Brain microvascular endothelial cell (primary cell): ENCODE data around the gene LDB2.

ENCODE experiments used
- DNase-seq: peaks from one replicate; pipeline ENCODE4 v3.0.0-alpha.2; 2020
- H3K27ac ChIP-seq: fragments of 250-450 bp; sonication (Bioruptor Pico); 2 replicates; pipeline ENCODE4 v1.5.1; 2020; ENCODE audit warnings: mild to moderate bottlenecking, moderate library complexity
- H3K27me3 ChIP-seq: fragments of 250-450 bp; sonication (Bioruptor Pico); replicated peaks from 2 replicates; pipeline ENCODE4 v1.5.1; 2020; ENCODE audit warnings: mild to moderate bottlenecking
- H3K36me3 ChIP-seq: fragments of 250-450 bp; sonication (Bioruptor Pico); replicated peaks from 2 replicates; pipeline ENCODE4 v1.5.1; 2020; ENCODE audit warnings: mild to moderate bottlenecking
- H3K4me3 ChIP-seq: 2 replicates; pipeline ENCODE4 v1.5.1; 2011; ENCODE audit warnings: low read depth, mild to moderate bottlenecking, control low read depth, low read length, moderate library complexity
- in situ Hi-C: cut with HindIII; loops from 2 replicates; pipeline ENCODE4 v1.10.0; 2017; ENCODE audit warnings: low sequenced_read_pairs, low pct_ligation_motif_present
- TF ChIP-seq, protein P1 (sequence below): IDR thresholded peaks from 2 replicates; pipeline ENCODE4 v1.5.1; 2011; ENCODE audit warnings: low read depth, mild to moderate bottlenecking, moderate library complexity, low read length, control low read depth, inconsistent platforms; ENCODE audit errors: missing control alignments

LDB2 gene

DNA sequence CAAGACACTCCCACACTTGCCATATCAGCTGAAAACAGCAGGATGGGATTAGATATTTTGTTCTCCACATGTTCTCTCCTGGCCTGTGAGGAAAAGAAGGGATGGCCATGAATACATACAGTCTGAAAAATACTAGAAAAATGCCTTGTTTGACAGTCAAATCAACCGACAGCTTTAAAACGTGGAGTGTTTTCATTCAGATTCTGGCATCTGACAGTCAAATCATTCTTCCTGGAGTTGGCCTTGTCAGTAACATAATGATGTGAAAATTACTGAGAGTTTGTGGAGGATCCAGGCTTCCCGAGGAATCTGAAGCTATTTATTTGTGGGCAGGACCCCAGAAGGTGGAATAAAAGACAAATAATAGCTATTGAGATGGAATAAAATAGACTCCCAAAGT is 188.2 kb downstream of the LDB2 start:
- Histone ChIP-seq H3K27ac (no peak overlapping the region), H3K36me3 (no peaks in the 10 kb centered on the region), H3K4me3 (no peak overlapping the region), H3K27me3 (no peaks in the 10 kb centered on the region)
- TF ChIP-seq, protein P1, sequence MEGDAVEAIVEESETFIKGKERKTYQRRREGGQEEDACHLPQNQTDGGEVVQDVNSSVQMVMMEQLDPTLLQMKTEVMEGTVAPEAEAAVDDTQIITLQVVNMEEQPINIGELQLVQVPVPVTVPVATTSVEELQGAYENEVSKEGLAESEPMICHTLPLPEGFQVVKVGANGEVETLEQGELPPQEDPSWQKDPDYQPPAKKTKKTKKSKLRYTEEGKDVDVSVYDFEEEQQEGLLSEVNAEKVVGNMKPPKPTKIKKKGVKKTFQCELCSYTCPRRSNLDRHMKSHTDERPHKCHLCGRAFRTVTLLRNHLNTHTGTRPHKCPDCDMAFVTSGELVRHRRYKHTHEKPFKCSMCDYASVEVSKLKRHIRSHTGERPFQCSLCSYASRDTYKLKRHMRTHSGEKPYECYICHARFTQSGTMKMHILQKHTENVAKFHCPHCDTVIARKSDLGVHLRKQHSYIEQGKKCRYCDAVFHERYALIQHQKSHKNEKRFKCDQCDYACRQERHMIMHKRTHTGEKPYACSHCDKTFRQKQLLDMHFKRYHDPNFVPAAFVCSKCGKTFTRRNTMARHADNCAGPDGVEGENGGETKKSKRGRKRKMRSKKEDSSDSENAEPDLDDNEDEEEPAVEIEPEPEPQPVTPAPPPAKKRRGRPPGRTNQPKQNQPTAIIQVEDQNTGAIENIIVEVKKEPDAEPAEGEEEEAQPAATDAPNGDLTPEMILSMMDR: no peak
- no peak for DNase-seq
- in situ Hi-C loops: no loop called here

DNA sequence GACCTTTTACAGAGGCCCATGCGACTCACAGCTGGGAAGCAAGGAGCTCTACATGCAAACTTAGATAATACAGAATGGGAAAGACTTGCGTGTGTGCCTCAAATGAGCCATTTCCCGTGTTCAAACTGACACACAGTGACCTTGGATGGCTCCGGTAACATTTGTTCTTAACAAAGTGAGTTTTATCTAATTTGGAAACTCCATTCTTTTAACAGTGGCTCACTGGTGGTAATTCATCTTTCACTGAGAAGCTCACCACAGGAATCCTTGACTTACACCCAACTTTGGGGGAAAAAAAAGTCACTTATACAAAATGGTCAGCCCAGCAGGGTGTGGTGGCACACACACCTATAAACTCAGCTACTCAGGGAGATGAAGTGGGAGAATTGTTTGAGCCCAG is 190.6 kb downstream of the LDB2 start:
- Histone ChIP-seq H3K36me3 (no peaks in the 10 kb centered on the region), H3K4me3 (no peak overlapping the region), H3K27me3 (no peaks in the 10 kb centered on the region), H3K27ac (no peak overlapping the region)
- TF ChIP-seq, protein P1: no peak
- no peak for DNase-seq
- in situ Hi-C loops: no loop called here

DNA sequence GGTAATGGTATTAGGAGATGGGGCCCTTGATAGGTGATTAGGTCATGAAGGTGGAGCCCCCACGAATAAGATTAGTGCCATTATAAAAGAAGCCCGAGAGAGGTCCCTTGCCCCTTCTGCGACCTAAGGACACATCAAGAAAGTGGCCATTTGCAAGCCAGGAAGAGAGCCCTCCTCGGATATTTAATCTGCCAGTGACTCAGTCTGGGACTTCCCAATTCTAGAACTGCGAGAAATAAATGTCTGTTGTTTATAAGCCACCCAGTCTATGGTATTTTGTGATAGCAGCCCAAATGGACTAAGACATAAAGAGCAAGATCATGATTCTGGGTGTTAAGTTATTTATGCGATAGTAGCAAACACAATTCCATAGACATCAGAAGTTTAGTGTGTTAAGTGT is 192.2 kb downstream of the LDB2 start:
- H3K27me3 ChIP-seq: no peaks in the 10 kb centered on the region
- H3K36me3 ChIP-seq: no peaks in the 10 kb centered on the region
- no peak for DNase-seq
- H3K27ac ChIP-seq: no peak overlapping the region
- no peak overlapping the region for H3K4me3 ChIP-seq
- in situ Hi-C loops: no loop called here
- TF ChIP-seq, protein P1: no peak

DNA sequence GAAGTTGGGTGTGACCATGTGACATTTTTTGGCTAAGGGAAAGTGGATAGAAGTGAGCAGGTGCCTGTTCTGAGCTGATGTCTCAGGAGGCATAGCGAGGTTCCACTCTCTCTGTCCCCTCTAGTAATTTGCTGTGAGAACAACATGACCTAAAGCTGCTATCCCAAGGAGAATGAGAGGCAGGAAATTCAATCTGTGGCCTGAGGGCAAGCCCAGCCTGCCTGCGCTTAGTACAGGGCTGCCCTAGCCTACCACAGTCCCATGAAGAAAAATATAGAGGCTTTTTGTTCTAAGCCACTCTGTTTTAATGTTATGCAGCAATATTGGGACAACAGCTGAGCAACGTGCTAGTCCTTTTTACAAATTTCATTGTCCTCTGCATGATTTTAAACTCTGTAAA is 193.1 kb downstream of the LDB2 start:
- no peak overlapping the region for H3K4me3 ChIP-seq
- H3K36me3 ChIP-seq: no peaks in the 10 kb centered on the region
- no peak overlapping the region for H3K27ac ChIP-seq
- no peaks in the 10 kb centered on the region for H3K27me3 ChIP-seq
- TF ChIP-seq, protein P1: no peak
- DNase-seq: no peak
- in situ Hi-C loops: no loop called here

DNA sequence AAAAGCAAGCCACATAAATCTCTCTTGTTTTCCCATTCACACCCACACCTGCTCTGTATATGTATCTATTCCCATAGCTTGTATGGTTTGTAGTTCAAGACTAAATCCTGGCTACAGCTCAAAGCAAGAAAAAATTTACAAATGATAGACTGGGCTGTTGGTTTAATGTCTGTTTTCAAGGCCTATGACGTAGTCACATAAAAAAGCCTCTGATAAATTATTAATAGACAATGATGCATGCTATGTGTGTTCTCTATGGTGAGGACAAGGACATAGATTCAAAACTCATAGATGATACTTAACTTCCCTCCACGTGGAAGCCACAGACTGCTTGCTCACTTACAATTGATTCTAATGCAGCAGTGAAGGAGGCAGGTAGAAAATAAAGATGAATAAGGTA is 194.0 kb downstream of the LDB2 start:
- Histone ChIP-seq H3K4me3 (no peak overlapping the region), H3K27ac (no peak overlapping the region), H3K27me3 (no peaks in the 10 kb centered on the region), H3K36me3 (no peaks in the 10 kb centered on the region)
- TF ChIP-seq, protein P1: no peak
- no peak for DNase-seq
- in situ Hi-C loops: no loop called here

DNA sequence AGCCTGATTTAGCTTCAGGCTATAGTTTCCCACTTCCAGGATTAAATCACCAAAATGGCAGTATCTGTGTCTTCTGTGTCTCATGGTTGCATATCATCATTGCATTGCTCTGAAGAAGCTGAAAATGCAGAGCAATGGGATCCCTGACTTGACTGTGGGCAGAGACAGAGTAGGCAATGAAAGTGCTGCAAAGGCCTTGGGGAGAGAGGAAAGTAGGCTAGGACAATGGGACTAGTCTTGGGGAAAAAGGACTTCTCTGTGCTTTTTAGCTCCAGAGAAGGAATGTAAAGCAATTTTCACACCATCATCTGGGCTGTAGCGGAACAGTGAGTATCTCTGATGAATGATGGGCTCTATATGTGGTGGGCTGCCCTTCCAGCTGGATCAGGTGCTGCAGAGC is 202.5 kb downstream of the LDB2 start:
- Histone ChIP-seq H3K36me3 (no peaks in the 10 kb centered on the region), H3K4me3 (no peak overlapping the region), H3K27me3 (no peaks in the 10 kb centered on the region), H3K27ac (no peak overlapping the region)
- TF ChIP-seq, protein P1: no peak
- no peak for DNase-seq
- in situ Hi-C loops: no loop called here
